GM12892 (cell line): Measurements from ENCODE around the gene RPS19BP1.

Source experiments
- DNase-seq: peaks from one replicate; pipeline ENCODE4 v3.0.0; 2011; ENCODE audit not compliant: insufficient read length
- FAIRE-seq: peaks from 2 replicates; lab custom pipeline; 2011; peaks lifted over from hg19 to GRCh38; lab: Jason Lieb, UNC
- POLR2A ChIP-seq: IDR thresholded peaks from 2 replicates; pipeline ENCODE4 v1.6.1; 2011; ENCODE audit warnings: low read depth, low read length, control low read depth
- POLR2AphosphoS5 ChIP-seq: IDR thresholded peaks from 2 replicates; pipeline ENCODE4 v1.6.1; 2011; ENCODE audit warnings: low read depth, low read length, control low read depth
- TAF1 ChIP-seq: IDR thresholded peaks from 2 replicates; pipeline ENCODE4 v1.6.1; 2011; ENCODE audit warnings: low read depth, mild to moderate bottlenecking, control low read depth, low read length, borderline replicate concordance

Gene RPS19BP1

GRCh38 chr22:39556970-39557841 lies 24.7 kb upstream of the RPS19BP1 start:
- DNase-seq, result no peak
- no peak for FAIRE-seq
- no peak for TF ChIP-seq TAF1

GRCh38 chr22:39554151-39554550 lies 21.6 kb upstream of the RPS19BP1 start:
- DNase-seq (no peak), FAIRE-seq (no peak)
- TF ChIP-seq POLR2AphosphoS5 (no peak), POLR2A (no peak), TAF1 (no peak)

GRCh38 chr22:39553429-39553828 lies 20.9 kb upstream of the RPS19BP1 start:
- no peak for TF ChIP-seq POLR2AphosphoS5
- TF ChIP-seq TAF1, result no peak
- no peak for TF ChIP-seq POLR2A
- DNase-seq (no peak), FAIRE-seq (no peak)

- no peak for TF ChIP-seq POLR2A
- TF ChIP-seq POLR2AphosphoS5, result no peak
- no peak for TF ChIP-seq TAF1
- FAIRE-seq (no peak), DNase-seq (no peak)
These were observed 15.0 kb upstream of the RPS19BP1 start for GRCh38 chr22:39547587-39547947.

- FAIRE-seq (no peak), DNase-seq (no peak)
- no peak for TF ChIP-seq TAF1
- TF ChIP-seq POLR2A, result no peak
- no peak for TF ChIP-seq POLR2AphosphoS5
These were observed 14.5 kb upstream of the RPS19BP1 start for GRCh38 chr22:39546889-39547586.

- TF ChIP-seq POLR2AphosphoS5 (no peak), TAF1 (no peak), POLR2A (no peak)
- FAIRE-seq, result no peak
- DNase-seq, result no peak
These were observed 13.1 kb upstream of the RPS19BP1 start for GRCh38 chr22:39545386-39546365.

- no peak for FAIRE-seq
- TF ChIP-seq POLR2AphosphoS5, result no peak
- DNase-seq, result no peak
These were observed 10.5 kb upstream of the RPS19BP1 start for GRCh38 chr22:39543095-39543494.

- FAIRE-seq (no peak), DNase-seq (no peak)
- no peak for TF ChIP-seq POLR2A
- no peak for TF ChIP-seq TAF1
- TF ChIP-seq POLR2AphosphoS5, result no peak
These were observed 5.4 kb upstream of the RPS19BP1 start for GRCh38 chr22:39537975-39538374.

GRCh38 chr22:39536711-39537110 lies 4.2 kb upstream of the RPS19BP1 start:
- DNase-seq, result no peak
- FAIRE-seq, result no peak
- TF ChIP-seq POLR2A (no peak), TAF1 (no peak), POLR2AphosphoS5 (no peak)

- FAIRE-seq, result no peak
- DNase-seq, result no peak
- TF ChIP-seq POLR2A, result no peak
- no peak for TF ChIP-seq POLR2AphosphoS5
- TF ChIP-seq TAF1, result no peak
These were observed 3.4 kb upstream of the RPS19BP1 start for GRCh38 chr22:39535831-39536449.

GRCh38 chr22:39535357-39535725 lies 2.8 kb upstream of the RPS19BP1 start:
- TF ChIP-seq POLR2A (no peak), POLR2AphosphoS5 (no peak), TAF1 (no peak)
- FAIRE-seq (no peak), DNase-seq (no peak)
